WERI-Rb-1 (cell line): ENCODE measurements around the gene CTSS.
"Not testable (repeated sequence)": the region's sequence is repeated elsewhere in the genome, so short reads cannot be mapped to it uniquely, and the experiment has no call there.

Experiments used
- DNase-seq: peaks from one replicate; pipeline ENCODE4 v3.0.0-alpha.2; 2020
- H3K27ac ChIP-seq: fragments of 250-450 bp; sonication (Bioruptor Pico); 2 replicates; pipeline ENCODE4 v1.5.1; 2020; ENCODE audit warnings: mild to moderate bottlenecking, moderate library complexity
- H3K27me3 ChIP-seq: fragments of 250-450 bp; sonication (Bioruptor Pico); 2 replicates; pipeline ENCODE4 v1.5.1; 2021; ENCODE audit warnings: mild to moderate bottlenecking, low read depth, moderate library complexity; ENCODE audit not compliant: insufficient read depth, severe bottlenecking
- H3K36me3 ChIP-seq: fragments of 250-450 bp; sonication (Bioruptor Pico); 2 replicates; pipeline ENCODE4 v1.5.1; 2020; ENCODE audit warnings: mild to moderate bottlenecking, moderate library complexity
- H3K4me3 ChIP-seq: 2 replicates; pipeline ENCODE4 v1.5.1; 2011; ENCODE audit warnings: low read depth, mild to moderate bottlenecking, control low read depth, low read length
- H3K9me3 ChIP-seq: fragments of 250-450 bp; sonication (Bioruptor Pico); 2 replicates; pipeline ENCODE4 v1.5.1; 2021; ENCODE audit warnings: mild to moderate bottlenecking, moderate library complexity; ENCODE audit not compliant: severe bottlenecking
- CTCF ChIP-seq: IDR thresholded peaks from 2 replicates; pipeline ENCODE4 v1.5.1; 2011; ENCODE audit warnings: low read depth, mild to moderate bottlenecking, control low read depth, inconsistent platforms, low read length

The CTSS gene

GRCh38 chr1:150787455-150787854 lies 21.9 kb upstream of the CTSS start:
- Histone ChIP-seq H3K27ac (no peak overlapping the region), H3K27me3 (no peaks in the 10 kb centered on the region), H3K4me3 (no peak overlapping the region), H3K36me3 (no peaks in the 10 kb centered on the region), H3K9me3 (no peaks in the 10 kb centered on the region)
- no peak for TF ChIP-seq CTCF
- no peak for DNase-seq

- Histone ChIP-seq H3K36me3 (peaks cover 2% of the 10 kb centered on the region; the same call in 1 of the 2 replicates), H3K9me3 (peaks cover 7% of the 10 kb centered on the region), H3K4me3 (no peak overlapping the region), H3K27ac (no peak overlapping the region), H3K27me3 (no peaks in the 10 kb centered on the region)
- no peak for TF ChIP-seq CTCF
- DNase-seq: no peak
These were observed 14.9 kb upstream of the CTSS start for GRCh38 chr1:150780510-150780909.

- Histone ChIP-seq H3K27me3 (no peaks in the 10 kb centered on the region), H3K4me3 (no peak overlapping the region), H3K9me3 (peaks cover 7% of the 10 kb centered on the region), H3K27ac (no peak overlapping the region), H3K36me3 (peaks cover 2% of the 10 kb centered on the region; the same call in 1 of the 2 replicates)
- TF ChIP-seq CTCF: no peak
- DNase-seq: no peak
These were observed 12.8 kb upstream of the CTSS start for GRCh38 chr1:150778409-150778808.

- Histone ChIP-seq H3K27ac (no peak overlapping the region), H3K36me3 (peaks cover 2% of the 10 kb centered on the region; the same call in 1 of the 2 replicates), H3K9me3 (peaks cover 7% of the 10 kb centered on the region), H3K27me3 (no peaks in the 10 kb centered on the region), H3K4me3 (no peak overlapping the region)
- no peak for DNase-seq
- TF ChIP-seq CTCF: no peak
These were observed 12.0 kb upstream of the CTSS start for GRCh38 chr1:150777544-150777943.

GRCh38 chr1:150775931-150776505 lies 10.4 kb upstream of the CTSS start:
- not testable (repeated sequence) for H3K4me3 ChIP-seq, H3K36me3 ChIP-seq, H3K9me3 ChIP-seq, DNase-seq, H3K27me3 ChIP-seq, H3K27ac ChIP-seq

- Histone ChIP-seq H3K36me3 (peaks cover 2% of the 10 kb centered on the region; the same call in 1 of the 2 replicates), H3K27me3 (no peaks in the 10 kb centered on the region), H3K9me3 (peaks cover 6% of the 10 kb centered on the region), H3K27ac (no peak overlapping the region), H3K4me3 (no peak overlapping the region)
- no peak for DNase-seq
- no peak for TF ChIP-seq CTCF
These were observed 9.7 kb upstream of the CTSS start for GRCh38 chr1:150775276-150775675.
